Thyroid gland (tissue), 4 donors: ENCODE measurements around the gene SULT1A2.
"Not testable (repeated sequence)": the region's sequence is repeated elsewhere in the genome, so short reads cannot be mapped to it uniquely, and the experiment has no call there.

ENCODE experiments used
- POLR2A ChIP-seq, 2 donors: fragments of 450-650 bp; IDR thresholded peaks; one replicate each; pipeline ENCODE4 v1.6.1; 2017; ENCODE audit warnings: antibody characterized with exemption in 2 of 2, mild to moderate bottlenecking in 2 of 2, moderate library complexity in 1 of 2
- TF ChIP-seq, protein P1 (sequence below), 6 experiments: fragments of 200-600 bp in 3 of 6; fragments of 450-650 bp in 3 of 6; sonication (generic) in 3 of 6; IDR thresholded peaks; one replicate each; pipeline ENCODE4 v1.5.1; 2016 to 2019; ENCODE audit warnings: antibody characterized with exemption in 6 of 6, mild to moderate bottlenecking in 2 of 6, inconsistent platforms in 1 of 6, moderate library complexity in 1 of 6

DNA sequence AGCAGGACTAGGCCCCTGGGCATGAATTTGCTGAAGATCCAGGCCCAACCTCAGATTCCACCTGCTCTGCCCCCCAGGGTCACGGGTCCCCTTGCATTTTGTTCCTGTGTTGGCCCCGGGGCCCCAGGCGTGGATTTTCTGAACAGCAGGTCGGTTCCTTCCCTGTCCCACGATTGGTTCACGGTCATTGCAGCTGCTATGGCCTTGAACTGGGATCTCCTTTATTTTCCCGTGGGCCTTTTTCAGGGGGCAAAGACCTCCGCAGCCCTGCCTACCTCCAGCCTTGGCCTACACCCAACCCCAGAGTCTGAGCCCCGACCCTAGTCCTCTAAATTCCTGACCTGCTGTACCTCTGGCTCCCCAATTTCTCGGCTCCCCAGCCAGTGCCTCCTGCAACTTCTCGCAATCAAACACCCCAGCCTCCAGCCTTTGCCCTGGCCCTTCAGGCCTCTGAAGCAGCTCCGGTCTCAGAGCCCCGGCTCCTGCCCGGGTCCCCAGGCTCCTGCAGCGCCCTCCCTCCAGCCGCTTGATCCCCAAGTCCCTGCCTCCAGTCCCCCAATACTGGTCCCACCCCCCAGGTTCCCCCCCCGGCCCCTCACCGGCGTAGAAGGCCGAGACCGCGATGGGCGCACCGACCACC, 25.8 kb upstream of the SULT1A2 start:
- TF ChIP-seq, protein P1, sequence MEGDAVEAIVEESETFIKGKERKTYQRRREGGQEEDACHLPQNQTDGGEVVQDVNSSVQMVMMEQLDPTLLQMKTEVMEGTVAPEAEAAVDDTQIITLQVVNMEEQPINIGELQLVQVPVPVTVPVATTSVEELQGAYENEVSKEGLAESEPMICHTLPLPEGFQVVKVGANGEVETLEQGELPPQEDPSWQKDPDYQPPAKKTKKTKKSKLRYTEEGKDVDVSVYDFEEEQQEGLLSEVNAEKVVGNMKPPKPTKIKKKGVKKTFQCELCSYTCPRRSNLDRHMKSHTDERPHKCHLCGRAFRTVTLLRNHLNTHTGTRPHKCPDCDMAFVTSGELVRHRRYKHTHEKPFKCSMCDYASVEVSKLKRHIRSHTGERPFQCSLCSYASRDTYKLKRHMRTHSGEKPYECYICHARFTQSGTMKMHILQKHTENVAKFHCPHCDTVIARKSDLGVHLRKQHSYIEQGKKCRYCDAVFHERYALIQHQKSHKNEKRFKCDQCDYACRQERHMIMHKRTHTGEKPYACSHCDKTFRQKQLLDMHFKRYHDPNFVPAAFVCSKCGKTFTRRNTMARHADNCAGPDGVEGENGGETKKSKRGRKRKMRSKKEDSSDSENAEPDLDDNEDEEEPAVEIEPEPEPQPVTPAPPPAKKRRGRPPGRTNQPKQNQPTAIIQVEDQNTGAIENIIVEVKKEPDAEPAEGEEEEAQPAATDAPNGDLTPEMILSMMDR (IDR thresholded peaks at IDR 0.05): not testable (repeated sequence)
- TF ChIP-seq POLR2A (IDR thresholded peaks at IDR 0.05): not testable (repeated sequence)
